HL-60 (cell line): ENCODE data around the gene IRS2.

Source experiments
- DNase-seq, 2 experiments: peaks; one replicate each; pipeline ENCODE4 v3.0.0-alpha.2; 2010 to 2020; ENCODE audit warnings: low read depth in 1 of 2, low spot score in 1 of 2
- H3K27ac ChIP-seq: fragments of 250-450 bp; sonication (Bioruptor Pico); replicated peaks from 2 replicates; pipeline ENCODE4 v1.5.1; 2020; ENCODE audit warnings: mild to moderate bottlenecking, moderate library complexity
- H3K27me3 ChIP-seq: fragments of 250-450 bp; sonication (Bioruptor Pico); 2 replicates; pipeline ENCODE4 v1.5.1; 2021; ENCODE audit warnings: mild to moderate bottlenecking, moderate library complexity; ENCODE audit not compliant: insufficient read depth, poor library complexity, severe bottlenecking
- H3K4me3 ChIP-seq: replicated peaks from 2 replicates; pipeline ENCODE4 v1.5.1; 2011; ENCODE audit warnings: mild to moderate bottlenecking, control low read depth, low read length; ENCODE audit not compliant: insufficient read depth
- CTCF ChIP-seq: IDR thresholded peaks from one replicate; pipeline ENCODE4 v1.5.1; 2011; ENCODE audit warnings: low read length, control low read depth, inconsistent platforms; ENCODE audit not compliant: insufficient read depth
- GABPA ChIP-seq: IDR thresholded peaks from 2 replicates; pipeline ENCODE4 v1.6.1; 2012; ENCODE audit warnings: low read depth
- POLR2AphosphoS5 ChIP-seq: IDR thresholded peaks from 2 replicates; pipeline ENCODE4 v1.6.1; 2012; ENCODE audit warnings: low read depth
- SPI1 ChIP-seq: IDR thresholded peaks from 2 replicates; pipeline ENCODE4 v1.6.1; 2012; ENCODE audit warnings: low read depth, mild to moderate bottlenecking, borderline replicate concordance
- TF ChIP-seq, protein P1 (sequence below): IDR thresholded peaks from 2 replicates; pipeline ENCODE4 v1.6.1; 2012; ENCODE audit warnings: low read depth; ENCODE audit not compliant: insufficient replicate concordance

The IRS2 gene

GRCh38 chr13:109751477-109751876, 34.9 kb downstream of the IRS2 start:
- no peak for TF ChIP-seq CTCF
- no peak for TF ChIP-seq GABPA
- TF ChIP-seq SPI1 = no peak
- TF ChIP-seq POLR2AphosphoS5 = no peak
- TF ChIP-seq, protein P1, sequence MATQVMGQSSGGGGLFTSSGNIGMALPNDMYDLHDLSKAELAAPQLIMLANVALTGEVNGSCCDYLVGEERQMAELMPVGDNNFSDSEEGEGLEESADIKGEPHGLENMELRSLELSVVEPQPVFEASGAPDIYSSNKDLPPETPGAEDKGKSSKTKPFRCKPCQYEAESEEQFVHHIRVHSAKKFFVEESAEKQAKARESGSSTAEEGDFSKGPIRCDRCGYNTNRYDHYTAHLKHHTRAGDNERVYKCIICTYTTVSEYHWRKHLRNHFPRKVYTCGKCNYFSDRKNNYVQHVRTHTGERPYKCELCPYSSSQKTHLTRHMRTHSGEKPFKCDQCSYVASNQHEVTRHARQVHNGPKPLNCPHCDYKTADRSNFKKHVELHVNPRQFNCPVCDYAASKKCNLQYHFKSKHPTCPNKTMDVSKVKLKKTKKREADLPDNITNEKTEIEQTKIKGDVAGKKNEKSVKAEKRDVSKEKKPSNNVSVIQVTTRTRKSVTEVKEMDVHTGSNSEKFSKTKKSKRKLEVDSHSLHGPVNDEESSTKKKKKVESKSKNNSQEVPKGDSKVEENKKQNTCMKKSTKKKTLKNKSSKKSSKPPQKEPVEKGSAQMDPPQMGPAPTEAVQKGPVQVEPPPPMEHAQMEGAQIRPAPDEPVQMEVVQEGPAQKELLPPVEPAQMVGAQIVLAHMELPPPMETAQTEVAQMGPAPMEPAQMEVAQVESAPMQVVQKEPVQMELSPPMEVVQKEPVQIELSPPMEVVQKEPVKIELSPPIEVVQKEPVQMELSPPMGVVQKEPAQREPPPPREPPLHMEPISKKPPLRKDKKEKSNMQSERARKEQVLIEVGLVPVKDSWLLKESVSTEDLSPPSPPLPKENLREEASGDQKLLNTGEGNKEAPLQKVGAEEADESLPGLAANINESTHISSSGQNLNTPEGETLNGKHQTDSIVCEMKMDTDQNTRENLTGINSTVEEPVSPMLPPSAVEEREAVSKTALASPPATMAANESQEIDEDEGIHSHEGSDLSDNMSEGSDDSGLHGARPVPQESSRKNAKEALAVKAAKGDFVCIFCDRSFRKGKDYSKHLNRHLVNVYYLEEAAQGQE = no peak
- no peak overlapping the region for H3K27ac ChIP-seq
- no peak overlapping the region for H3K4me3 ChIP-seq
- H3K27me3 ChIP-seq = no peaks in the 10 kb centered on the region
- DNase-seq = no peak

- Histone ChIP-seq H3K27me3 (no peaks in the 10 kb centered on the region), H3K4me3 (no peak overlapping the region), H3K27ac (no peak overlapping the region)
- DNase-seq = no peak
- TF ChIP-seq GABPA = no peak
- TF ChIP-seq, protein P1 = no peak
- TF ChIP-seq POLR2AphosphoS5 = no peak
- no peak for TF ChIP-seq CTCF
- no peak for TF ChIP-seq SPI1
Observed at GRCh38 chr13:109750221-109750775, 36.1 kb downstream of the IRS2 start.

DNA sequence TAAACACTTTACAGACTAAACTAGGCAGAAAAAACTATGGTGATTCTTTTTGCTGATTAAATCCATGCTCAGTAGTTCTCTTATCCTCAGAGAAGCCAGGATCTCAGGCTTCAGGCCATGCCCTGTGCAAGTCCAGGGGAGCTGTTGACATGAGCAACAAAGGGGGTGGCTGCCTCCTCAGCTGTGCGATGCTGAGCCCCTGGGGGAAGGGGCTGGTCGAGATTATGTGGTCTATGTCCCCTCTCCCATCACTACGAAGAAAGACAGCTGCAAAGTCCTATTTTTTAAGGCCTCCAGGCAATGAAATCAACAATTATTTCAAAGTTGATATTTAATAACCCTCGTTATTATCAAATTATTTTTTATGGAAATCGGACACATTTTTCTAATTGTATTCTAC, 37.0 kb downstream of the IRS2 start:
- H3K4me3 ChIP-seq = no peak overlapping the region
- no peak for DNase-seq
- H3K27me3 ChIP-seq = no peaks in the 10 kb centered on the region
- TF ChIP-seq GABPA (no peak), SPI1 (no peak), CTCF (no peak), POLR2AphosphoS5 (no peak)
- TF ChIP-seq, protein P1 = no peak
- no peak overlapping the region for H3K27ac ChIP-seq
